ENCODE data around the gene EDNRA. TPM values are rescaled to one million over a fixed set of nuclear protein-coding genes. Genes with fewer than 3 reads are reported as not detected.
A peak's percentile ranks its signal among the peaks of the same experiment; 100 is the strongest.

Gene EDNRA
- total RNA-seq, 1 experiment from 2014 or later: 0.13 TPM

GRCh38 chr4:147479786-147480185, 1.1 kb upstream of the EDNRA start:
- in situ Hi-C loops (cut with HindIII; ENCODE audit: low pct_unique_long_range_greater_than_20kb, low sequenced_read_pairs): no loop called here
- CTCF ChIA-PET: no interaction called here
- ATAC-seq: no peak

GRCh38 chr4:147480502-147480890, 401 bp upstream of the EDNRA start:
- peaks cover 2% of the 10 kb centered on the region; the same call in 1 of the 2 replicates for H3K27me3 ChIP-seq (ENCODE audit: control insufficient read depth, insufficient read depth, low read length)
- ChIA-PET CTCF (no interaction called here), POLR2A (no interaction called here)
- H3K27ac ChIP-seq (ENCODE audit: low read length): no peak overlapping the region
- in situ Hi-C loops (cut with HindIII; ENCODE audit: low pct_unique_long_range_greater_than_20kb, low sequenced_read_pairs) (no loop called here), intact Hi-C loops (cut with micrococcal nuclease; ENCODE audit: unreplicated experiment) (no loop called here)
- TF ChIP-seq POLR2AphosphoS5 (IDR thresholded peaks at IDR 0.05; ENCODE audit: low read depth, low read length) (no peak), CTCF (IDR thresholded peaks at IDR 0.05) (no peak), TCF7L2 (IDR thresholded peaks at IDR 0.05; ENCODE audit: low read depth, low read length) (no peak), REST (IDR thresholded peaks at IDR 0.05; ENCODE audit: insufficient read depth in 1 of 2, low read depth in 2 of 2, low read length in 1 of 2) (no peak), SIN3A (IDR thresholded peaks at IDR 0.05; ENCODE audit: borderline replicate concordance, insufficient read depth, low read depth, low read length) (no peak)
- BruUV-seq (replicated peaks): no TSS peak
- H3K4me3 ChIP-seq (ENCODE audit: low read depth in 2 of 2, low read length in 2 of 2): peak overlapping the region; percentile 32 to 35; a peak in 3 of 4 replicates
- H3K9me3 ChIP-seq (ENCODE audit: control insufficient read depth, insufficient read depth, low read depth, low read length): no peaks in the 10 kb centered on the region
- ATAC-seq: no peak
- H3K4me1 ChIP-seq (ENCODE audit: control insufficient read depth, insufficient read depth, low read length): no peaks in the 10 kb centered on the region
- no peak for DNase-seq (ENCODE audit: low read depth, low spot score)
- H3K36me3 ChIP-seq (ENCODE audit: control insufficient read depth, insufficient read depth, low read length): no peaks in the 10 kb centered on the region

More at GRCh38 chr4:147479786-147480185, 1.1 kb upstream of the EDNRA start:
- Histone ChIP-seq H3K9me3 (ENCODE audit: control insufficient read depth, insufficient read depth, low read depth, low read length) (no peaks in the 10 kb centered on the region), H3K36me3 (ENCODE audit: control insufficient read depth, insufficient read depth, low read length) (no peaks in the 10 kb centered on the region), H3K27me3 (ENCODE audit: control insufficient read depth, insufficient read depth, low read length) (peaks cover 2% of the 10 kb centered on the region; the same call in 1 of the 2 replicates), H3K4me3 (ENCODE audit: low read depth in 2 of 2, low read length in 2 of 2) (no peak overlapping the region), H3K27ac (ENCODE audit: low read length) (no peak overlapping the region), H3K4me1 (ENCODE audit: control insufficient read depth, insufficient read depth, low read length) (no peaks in the 10 kb centered on the region)
- DNase-seq (ENCODE audit: low read depth, low spot score): no peak
- no peak for TF ChIP-seq CTCF (IDR thresholded peaks at IDR 0.05)
- POLR2A ChIA-PET: no interaction called here
- intact Hi-C loops (cut with micrococcal nuclease; ENCODE audit: unreplicated experiment): no loop called here
- no TSS peak for BruUV-seq (replicated peaks)
